Gastroesophageal sphincter (tissue), 3 donors: ENCODE results near the gene ZC3H12D.

Source experiments
- EP300 ChIP-seq: sonication (generic); formaldehyde crosslinking; IDR thresholded peaks from one replicate; pipeline ENCODE4 v1.6.1; 2017; ENCODE audit warnings: antibody characterized with exemption, mild to moderate bottlenecking
- POLR2A ChIP-seq, 2 donors: fragments of 450-650 bp; IDR thresholded peaks; one replicate each; pipeline ENCODE4 v1.6.1; 2017; ENCODE audit warnings: antibody characterized with exemption in 2 of 2, mild to moderate bottlenecking in 2 of 2, moderate library complexity in 1 of 2
- TF ChIP-seq, protein P1 (sequence below), 4 experiments: fragments of 200-600 bp in 2 of 4; fragments of 450-650 bp in 2 of 4; sonication (generic) in 1 of 4; IDR thresholded peaks; one replicate each; pipeline ENCODE4 v1.5.1; 2017 to 2019; ENCODE audit warnings: antibody characterized with exemption in 4 of 4, mild to moderate bottlenecking in 2 of 4, moderate library complexity in 2 of 4

DNA sequence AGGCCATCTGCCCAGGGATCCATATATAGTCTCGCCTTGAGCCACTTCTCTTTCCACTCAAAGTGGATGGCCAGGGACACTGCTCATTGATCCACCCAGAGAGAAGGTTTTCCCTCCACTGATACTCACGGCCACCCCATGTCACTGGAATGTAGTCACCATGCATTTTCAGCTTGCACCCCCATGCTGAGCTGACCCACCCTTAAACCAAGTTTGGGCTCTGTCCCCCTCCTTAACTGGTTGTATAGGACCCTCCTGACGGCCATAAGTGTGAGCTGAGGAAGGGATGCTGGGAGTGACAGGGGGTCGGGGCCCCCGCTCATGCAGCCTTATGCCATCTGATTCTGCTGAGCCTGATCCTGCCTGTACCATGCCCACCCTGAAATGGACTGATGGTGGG, 59.1 kb downstream of the ZC3H12D start:
- TF ChIP-seq, protein P1, sequence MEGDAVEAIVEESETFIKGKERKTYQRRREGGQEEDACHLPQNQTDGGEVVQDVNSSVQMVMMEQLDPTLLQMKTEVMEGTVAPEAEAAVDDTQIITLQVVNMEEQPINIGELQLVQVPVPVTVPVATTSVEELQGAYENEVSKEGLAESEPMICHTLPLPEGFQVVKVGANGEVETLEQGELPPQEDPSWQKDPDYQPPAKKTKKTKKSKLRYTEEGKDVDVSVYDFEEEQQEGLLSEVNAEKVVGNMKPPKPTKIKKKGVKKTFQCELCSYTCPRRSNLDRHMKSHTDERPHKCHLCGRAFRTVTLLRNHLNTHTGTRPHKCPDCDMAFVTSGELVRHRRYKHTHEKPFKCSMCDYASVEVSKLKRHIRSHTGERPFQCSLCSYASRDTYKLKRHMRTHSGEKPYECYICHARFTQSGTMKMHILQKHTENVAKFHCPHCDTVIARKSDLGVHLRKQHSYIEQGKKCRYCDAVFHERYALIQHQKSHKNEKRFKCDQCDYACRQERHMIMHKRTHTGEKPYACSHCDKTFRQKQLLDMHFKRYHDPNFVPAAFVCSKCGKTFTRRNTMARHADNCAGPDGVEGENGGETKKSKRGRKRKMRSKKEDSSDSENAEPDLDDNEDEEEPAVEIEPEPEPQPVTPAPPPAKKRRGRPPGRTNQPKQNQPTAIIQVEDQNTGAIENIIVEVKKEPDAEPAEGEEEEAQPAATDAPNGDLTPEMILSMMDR (IDR thresholded peaks at IDR 0.05): no peak
- no peak for TF ChIP-seq EP300
- no peak for TF ChIP-seq POLR2A (IDR thresholded peaks at IDR 0.05)
